IMR-90 (cell line): Measurements from ENCODE around the gene KIAA0513.

Experiments
- BHLHE40 ChIP-seq: fragments of 150-350 bp; IDR thresholded peaks from 2 replicates; pipeline ENCODE4 v1.6.1; 2016; ENCODE audit warnings: mild to moderate bottlenecking, low read depth, low read length
- CEBPB ChIP-seq: IDR thresholded peaks from 2 replicates; pipeline ENCODE4 v1.6.1; 2012; ENCODE audit warnings: low read depth, low read length, improper control_type of control experiment
- CHD1 ChIP-seq: IDR thresholded peaks from 2 replicates; pipeline ENCODE4 v1.6.1; 2012; ENCODE audit warnings: low read depth, low read length, improper control_type of control experiment
- CTCF ChIP-seq: conservative IDR thresholded peaks from 2 replicates; pipeline ENCODE4 v1.5.1; 2012; ENCODE audit warnings: mild to moderate bottlenecking, low read depth, low read length, improper control_type of control experiment
- FOS ChIP-seq: fragments of 150-350 bp; IDR thresholded peaks from 2 replicates; pipeline ENCODE4 v1.6.1; 2016; ENCODE audit warnings: low read depth, low read length
- MAFK ChIP-seq: IDR thresholded peaks from 2 replicates; pipeline ENCODE4 v1.6.1; 2012; ENCODE audit warnings: low read depth, low read length, improper control_type of control experiment
- MAZ ChIP-seq: IDR thresholded peaks from 2 replicates; pipeline ENCODE4 v1.6.1; 2012; ENCODE audit warnings: low read depth, mild to moderate bottlenecking, low read length, improper control_type of control experiment, moderate library complexity, borderline replicate concordance
- MXI1 ChIP-seq: IDR thresholded peaks from 2 replicates; pipeline ENCODE4 v1.6.1; 2012; ENCODE audit warnings: low read depth, mild to moderate bottlenecking, low read length, moderate library complexity, borderline replicate concordance
- POLR2A ChIP-seq: IDR thresholded peaks from 2 replicates; pipeline ENCODE4 v1.6.1; 2012; ENCODE audit warnings: mild to moderate bottlenecking, low read depth, low read length
- RAD21 ChIP-seq: IDR thresholded peaks from 2 replicates; pipeline ENCODE4 v1.6.1; 2012; ENCODE audit warnings: low read length, improper control_type of control experiment
- RCOR1 ChIP-seq: IDR thresholded peaks from 2 replicates; pipeline ENCODE4 v1.6.1; 2012; ENCODE audit warnings: mild to moderate bottlenecking, low read length, improper control_type of control experiment; ENCODE audit not compliant: insufficient replicate concordance
- RFX5 ChIP-seq: IDR thresholded peaks from 2 replicates; pipeline ENCODE4 v1.8.0; 2012; ENCODE audit warnings: low read depth, mild to moderate bottlenecking, low read length, moderate library complexity
- TF ChIP-seq, protein P1 (sequence below): fragments of 150-350 bp; IDR thresholded peaks from 2 replicates; pipeline ENCODE4 v1.6.1; 2017; ENCODE audit warnings: mild to moderate bottlenecking, antibody characterized with exemption, low read length, low read depth
- TF ChIP-seq, protein P2 (sequence below): fragments of 150-350 bp; IDR thresholded peaks from 2 replicates; pipeline ENCODE4 v1.6.1; 2016; ENCODE audit warnings: low read depth, mild to moderate bottlenecking, low read length, moderate library complexity, borderline replicate concordance

DNA sequence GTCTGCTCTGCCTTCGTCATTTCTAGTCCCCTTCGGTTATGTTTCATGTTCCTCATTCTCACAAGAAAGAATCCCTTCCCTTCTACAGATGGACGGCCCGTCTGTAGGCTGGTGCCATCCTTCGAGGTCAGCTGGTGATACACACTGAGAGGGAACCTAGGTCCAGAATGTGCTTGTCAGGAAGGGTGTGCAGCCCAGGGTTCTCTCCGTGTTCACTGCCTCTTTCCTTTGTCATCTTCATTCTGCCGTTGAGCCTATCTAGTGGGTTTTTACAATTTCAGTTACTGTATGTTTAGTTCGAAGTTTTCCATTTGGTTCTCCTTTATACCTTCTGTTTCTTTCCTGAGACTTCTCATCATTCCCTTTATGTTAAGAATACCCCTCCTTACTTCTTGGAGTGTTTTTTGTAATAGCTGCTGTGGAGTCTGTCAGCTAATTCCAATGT lies 18.9 kb downstream of the KIAA0513 start:
- TF ChIP-seq CTCF (no peak), RFX5 (no peak), CHD1 (no peak), FOS (no peak), MXI1 (no peak), MAZ (no peak), CEBPB (no peak), RAD21 (no peak), POLR2A (no peak), BHLHE40 (no peak), RCOR1 (no peak), MAFK (no peak)
- TF ChIP-seq, protein P1, sequence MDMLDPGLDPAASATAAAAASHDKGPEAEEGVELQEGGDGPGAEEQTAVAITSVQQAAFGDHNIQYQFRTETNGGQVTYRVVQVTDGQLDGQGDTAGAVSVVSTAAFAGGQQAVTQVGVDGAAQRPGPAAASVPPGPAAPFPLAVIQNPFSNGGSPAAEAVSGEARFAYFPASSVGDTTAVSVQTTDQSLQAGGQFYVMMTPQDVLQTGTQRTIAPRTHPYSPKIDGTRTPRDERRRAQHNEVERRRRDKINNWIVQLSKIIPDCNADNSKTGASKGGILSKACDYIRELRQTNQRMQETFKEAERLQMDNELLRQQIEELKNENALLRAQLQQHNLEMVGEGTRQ, result no peak
- TF ChIP-seq, protein P2, sequence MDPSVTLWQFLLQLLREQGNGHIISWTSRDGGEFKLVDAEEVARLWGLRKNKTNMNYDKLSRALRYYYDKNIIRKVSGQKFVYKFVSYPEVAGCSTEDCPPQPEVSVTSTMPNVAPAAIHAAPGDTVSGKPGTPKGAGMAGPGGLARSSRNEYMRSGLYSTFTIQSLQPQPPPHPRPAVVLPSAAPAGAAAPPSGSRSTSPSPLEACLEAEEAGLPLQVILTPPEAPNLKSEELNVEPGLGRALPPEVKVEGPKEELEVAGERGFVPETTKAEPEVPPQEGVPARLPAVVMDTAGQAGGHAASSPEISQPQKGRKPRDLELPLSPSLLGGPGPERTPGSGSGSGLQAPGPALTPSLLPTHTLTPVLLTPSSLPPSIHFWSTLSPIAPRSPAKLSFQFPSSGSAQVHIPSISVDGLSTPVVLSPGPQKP, result no peak
